Keratinocyte (primary cell): ENCODE measurements around the gene SERPINB1. TPM values are rescaled to one million over a fixed set of nuclear protein-coding genes. Genes with fewer than 3 reads are reported as not detected.
A peak's percentile ranks its signal among the peaks of the same experiment; 100 is the strongest.

Source experiments
- DNase-seq: peaks from one replicate; pipeline ENCODE4 v3.0.0-alpha.2; 2011; ENCODE audit warnings: low read depth, missing footprints, low spot score
- FAIRE-seq: peaks from 2 replicates; lab custom pipeline; 2011; peaks lifted over from hg19 to GRCh38; lab: Jason Lieb, UNC
- H2AFZ ChIP-seq: 2 replicates; pipeline ENCODE4 v1.6.0; 2012; ENCODE audit warnings: low read length, control low read depth, inconsistent platforms; ENCODE audit not compliant: control insufficient read depth
- H3K27ac ChIP-seq: 2 replicates; pipeline ENCODE4 v1.5.1; 2011; ENCODE audit warnings: low read length; ENCODE audit not compliant: control insufficient read depth, insufficient read depth
- H3K27me3 ChIP-seq: 3 replicates; pipeline ENCODE4 v1.6.0; 2011; ENCODE audit warnings: low read length; ENCODE audit not compliant: control insufficient read depth, insufficient read depth; ENCODE audit errors: extremely low read depth
- H3K36me3 ChIP-seq, 2 experiments: 2 replicates in 1 of 2; 3 replicates in 1 of 2; pipeline ENCODE4 v1.5.1; 2011; ENCODE audit warnings: low read length in 2 of 2, mild to moderate bottlenecking in 1 of 2; ENCODE audit not compliant: control insufficient read depth in 2 of 2, insufficient read depth in 2 of 2; ENCODE audit errors: extremely low read depth in 1 of 2
- H3K4me1 ChIP-seq: 3 replicates; pipeline ENCODE4 v1.5.1; 2011; ENCODE audit warnings: low read length; ENCODE audit not compliant: control insufficient read depth, insufficient read depth; ENCODE audit errors: extremely low read depth
- H3K4me2 ChIP-seq: 3 replicates; pipeline ENCODE4 v1.6.0; 2011; ENCODE audit warnings: low read depth, low read length; ENCODE audit not compliant: control insufficient read depth, insufficient read depth; ENCODE audit errors: extremely low read depth
- H3K4me3 ChIP-seq, 3 experiments: fragments of 200-600 bp in 1 of 3; sonication (generic) in 1 of 3; 2 replicates in 2 of 3; 3 replicates in 1 of 3; pipeline ENCODE4 v1.5.1; 2011 to 2016; ENCODE audit warnings: low read length in 3 of 3, mild to moderate bottlenecking in 3 of 3, control low read depth in 2 of 3, inconsistent platforms in 1 of 3, low read depth in 1 of 3, mixed read lengths in 1 of 3, mixed run types in 1 of 3, moderate library complexity in 1 of 3; ENCODE audit not compliant: control insufficient read depth in 2 of 3, insufficient read depth in 2 of 3; ENCODE audit errors: extremely low read depth in 1 of 3
- H3K79me2 ChIP-seq: 2 replicates; pipeline ENCODE4 v1.6.0; 2012; ENCODE audit warnings: low read length; ENCODE audit not compliant: control insufficient read depth, insufficient read depth
- H3K9ac ChIP-seq: 3 replicates; pipeline ENCODE4 v1.6.0; 2011; ENCODE audit warnings: low read length; ENCODE audit not compliant: control insufficient read depth, insufficient read depth; ENCODE audit errors: extremely low read depth
- H3K9me1 ChIP-seq: 3 replicates; pipeline ENCODE4 v1.6.0; 2011; ENCODE audit warnings: low read length; ENCODE audit not compliant: control insufficient read depth, insufficient read depth; ENCODE audit errors: extremely low read depth
- H3K9me3 ChIP-seq: 2 replicates; pipeline ENCODE4 v1.5.1; 2012; ENCODE audit warnings: low read depth, low read length; ENCODE audit not compliant: control insufficient read depth
- H4K20me1 ChIP-seq: 3 replicates; pipeline ENCODE4 v1.6.0; 2011; ENCODE audit warnings: low read length; ENCODE audit not compliant: control insufficient read depth, insufficient read depth; ENCODE audit errors: extremely low read depth
- EZH2 ChIP-seq: IDR thresholded peaks from one replicate; pipeline ENCODE4 v1.6.1; 2012; ENCODE audit warnings: inconsistent platforms, mild to moderate bottlenecking, low read length, moderate library complexity
- dilution Hi-C: fragments of 300-500 bp; cut with MboI; formaldehyde crosslinking; loops from one replicate; pipeline ENCODE4 v1.7.0; 2020; ENCODE audit warnings: low sequenced_read_pairs; ENCODE audit not compliant: extremely low pct_ligation_motif_present
- polyA plus RNA-seq, 5 experiments: library from polyadenylated mRNA; depleted of rRNA in 3 of 5; stranded (reverse) in 3 of 5; stranded (forward) in 1 of 5; unstranded in 1 of 5; fragments of >200 nt; gene quantifications; 1 replicate in 1 of 5; 2 replicates in 3 of 5; 3 replicates in 1 of 5; pipeline versions ENCODE4 v1.2.1 to v1.2.3, GENCODE V29; 2011 to 2012; ENCODE audit warnings: missing spikeins in 2 of 5, low read depth in 1 of 5, low replicate concordance in 1 of 5
- TF ChIP-seq, protein P1 (sequence below), 3 experiments: IDR thresholded peaks in 1 of 3; conservative IDR thresholded peaks in 1 of 3; optimal IDR thresholded peaks in 1 of 3; 2 replicates in 2 of 3; 3 replicates in 1 of 3; pipeline versions ENCODE3 to v1.5.1; 2011; ENCODE audit warnings: low read length in 3 of 3, mild to moderate bottlenecking in 3 of 3, moderate library complexity in 2 of 3, control low read depth in 1 of 3, inconsistent platforms in 1 of 3; ENCODE audit not compliant: insufficient read depth in 2 of 3; ENCODE audit errors: extremely low read depth in 1 of 3

SERPINB1 gene
- polyA plus RNA-seq, 1 donor (not counting 4 experiments of a cell fraction or from before 2014, with no cell fraction given) = 71.9 TPM

DNA sequence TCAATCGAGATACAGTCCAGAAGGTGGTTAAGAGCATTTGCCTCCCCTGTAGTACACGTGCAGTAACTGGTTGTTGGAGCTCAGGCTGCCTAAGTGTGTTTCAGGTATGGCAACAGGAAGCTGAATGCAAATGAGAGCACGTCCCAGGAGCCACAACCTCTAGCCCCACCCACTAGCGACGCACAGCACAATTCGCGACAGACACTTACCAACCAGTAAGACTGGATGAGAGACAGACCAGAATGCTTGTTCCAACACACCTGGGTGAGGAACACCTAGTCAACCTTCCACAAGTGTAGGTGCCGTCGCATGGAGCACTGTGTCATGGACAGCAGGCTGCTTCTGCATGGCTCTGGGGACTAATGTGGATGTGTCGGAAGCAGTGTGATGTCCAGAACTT is 7.2 kb upstream of the SERPINB1 start:
- Histone ChIP-seq H2AFZ (peak overlapping the region; percentile 38), H3K9me1 (no peaks in the 10 kb centered on the region), H3K9me3 (no peaks in the 10 kb centered on the region), H3K27me3 (no peaks in the 10 kb centered on the region), H3K4me3 (no peak overlapping the region), H3K36me3 (no peaks in the 10 kb centered on the region), H3K4me1 (peaks cover 12% of the 10 kb centered on the region), H4K20me1 (no peaks in the 10 kb centered on the region), H3K27ac (no peak overlapping the region), H3K4me2 (no peak overlapping the region), H3K79me2 (no peaks in the 10 kb centered on the region), H3K9ac (no peak overlapping the region)
- TF ChIP-seq, protein P1, sequence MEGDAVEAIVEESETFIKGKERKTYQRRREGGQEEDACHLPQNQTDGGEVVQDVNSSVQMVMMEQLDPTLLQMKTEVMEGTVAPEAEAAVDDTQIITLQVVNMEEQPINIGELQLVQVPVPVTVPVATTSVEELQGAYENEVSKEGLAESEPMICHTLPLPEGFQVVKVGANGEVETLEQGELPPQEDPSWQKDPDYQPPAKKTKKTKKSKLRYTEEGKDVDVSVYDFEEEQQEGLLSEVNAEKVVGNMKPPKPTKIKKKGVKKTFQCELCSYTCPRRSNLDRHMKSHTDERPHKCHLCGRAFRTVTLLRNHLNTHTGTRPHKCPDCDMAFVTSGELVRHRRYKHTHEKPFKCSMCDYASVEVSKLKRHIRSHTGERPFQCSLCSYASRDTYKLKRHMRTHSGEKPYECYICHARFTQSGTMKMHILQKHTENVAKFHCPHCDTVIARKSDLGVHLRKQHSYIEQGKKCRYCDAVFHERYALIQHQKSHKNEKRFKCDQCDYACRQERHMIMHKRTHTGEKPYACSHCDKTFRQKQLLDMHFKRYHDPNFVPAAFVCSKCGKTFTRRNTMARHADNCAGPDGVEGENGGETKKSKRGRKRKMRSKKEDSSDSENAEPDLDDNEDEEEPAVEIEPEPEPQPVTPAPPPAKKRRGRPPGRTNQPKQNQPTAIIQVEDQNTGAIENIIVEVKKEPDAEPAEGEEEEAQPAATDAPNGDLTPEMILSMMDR (optimal IDR thresholded peaks at IDR 0.05 in 1 of 3, IDR thresholded peaks at IDR 0.05 in 1 of 3, conservative IDR thresholded peaks at IDR 0.05 in 1 of 3; ENCODE audit: extremely low read depth in 1 of 3, insufficient read depth in 2 of 3, low read length in 3 of 3) = no peak
- TF ChIP-seq EZH2 = no peak
- DNase-seq = no peak
- no peak for FAIRE-seq
- dilution Hi-C loops = no loop called here

DNA sequence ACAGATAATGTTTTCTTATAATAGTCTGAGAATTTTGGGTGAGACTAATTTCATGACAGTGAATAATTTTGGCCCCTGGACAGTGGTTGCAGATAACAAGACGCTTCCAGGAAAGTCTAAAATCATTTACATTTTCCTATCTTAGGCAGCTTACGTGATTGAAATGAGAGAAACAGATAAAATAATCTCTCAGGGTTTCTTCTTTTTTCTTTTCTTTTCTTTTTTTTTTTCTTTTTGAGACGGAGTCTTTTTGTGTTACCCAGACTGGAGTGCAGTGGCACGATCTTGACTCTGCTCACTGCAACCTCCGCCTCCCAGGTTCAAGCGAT is 4.2 kb upstream of the SERPINB1 start:
- Histone ChIP-seq H4K20me1 (no peaks in the 10 kb centered on the region), H3K4me2 (peak overlapping the region; percentile 74), H3K27ac (peak overlapping the region; percentile 17), H3K9me3 (no peaks in the 10 kb centered on the region), H3K4me1 (peaks cover 31% of the 10 kb centered on the region), H3K9ac (peak overlapping the region; percentile 6), H2AFZ (no peak overlapping the region), H3K9me1 (no peaks in the 10 kb centered on the region), H3K27me3 (no peaks in the 10 kb centered on the region), H3K4me3 (no peak overlapping the region), H3K36me3 (no peaks in the 10 kb centered on the region), H3K79me2 (no peaks in the 10 kb centered on the region)
- dilution Hi-C loops = no loop called here
- TF ChIP-seq, protein P1 (optimal IDR thresholded peaks at IDR 0.05 in 1 of 3, IDR thresholded peaks at IDR 0.05 in 1 of 3, conservative IDR thresholded peaks at IDR 0.05 in 1 of 3; ENCODE audit: extremely low read depth in 1 of 3, insufficient read depth in 2 of 3, low read length in 3 of 3) = no peak
- TF ChIP-seq EZH2 = no peak
- no peak for DNase-seq
- no peak for FAIRE-seq
